ENCODE results near the gene EEFSEC. TPM values are rescaled to one million over a fixed set of nuclear protein-coding genes. Genes with fewer than 3 reads are reported as not detected.

Gene EEFSEC
- total RNA-seq, 1 donor from 2014 or later: 15.6 TPM

GRCh38 chr3:128383316-128384235 lies 230.3 kb downstream of the EEFSEC start:
- H3K36me3 Mint-ChIP-seq (ENCODE audit: unreplicated experiment): no peaks in the 10 kb centered on the region
- peaks cover 30% of the 10 kb centered on the region for H3K4me1 Mint-ChIP-seq (ENCODE audit: unreplicated experiment)
- no peak for TF ChIP-seq CTCF (IDR thresholded peaks at IDR 0.05)
- no peak overlapping the region for H3K4me3 Mint-ChIP-seq (ENCODE audit: unreplicated experiment)
- no peaks in the 10 kb centered on the region for H3K27me3 Mint-ChIP-seq (ENCODE audit: unreplicated experiment)
- H3K9me3 Mint-ChIP-seq (ENCODE audit: unreplicated experiment): no peaks in the 10 kb centered on the region
- DNase-seq (ENCODE audit: extremely low spot score, unreplicated experiment): no peak
- no peak overlapping the region for H3K27ac Mint-ChIP-seq (ENCODE audit: unreplicated experiment)

GRCh38 chr3:128385080-128385832 lies 232.0 kb downstream of the EEFSEC start:
- Mint-ChIP-seq H3K36me3 (ENCODE audit: unreplicated experiment) (no peaks in the 10 kb centered on the region), H3K9me3 (ENCODE audit: unreplicated experiment) (no peaks in the 10 kb centered on the region), H3K4me3 (ENCODE audit: unreplicated experiment) (no peak overlapping the region), H3K4me1 (ENCODE audit: unreplicated experiment) (peaks cover 21% of the 10 kb centered on the region), H3K27me3 (ENCODE audit: unreplicated experiment) (no peaks in the 10 kb centered on the region), H3K27ac (ENCODE audit: unreplicated experiment) (no peak overlapping the region)
- no peak for DNase-seq (ENCODE audit: extremely low spot score, unreplicated experiment)
- TF ChIP-seq CTCF (IDR thresholded peaks at IDR 0.05): no peak

- Mint-ChIP-seq H3K4me1 (ENCODE audit: unreplicated experiment) (peaks cover 2% of the 10 kb centered on the region), H3K4me3 (ENCODE audit: unreplicated experiment) (no peak overlapping the region), H3K36me3 (ENCODE audit: unreplicated experiment) (no peaks in the 10 kb centered on the region), H3K27ac (ENCODE audit: unreplicated experiment) (no peak overlapping the region), H3K27me3 (ENCODE audit: unreplicated experiment) (no peaks in the 10 kb centered on the region), H3K9me3 (ENCODE audit: unreplicated experiment) (no peaks in the 10 kb centered on the region)
- no peak for TF ChIP-seq CTCF (IDR thresholded peaks at IDR 0.05)
- DNase-seq (ENCODE audit: extremely low spot score, unreplicated experiment): no peak
These were observed 235.7 kb downstream of the EEFSEC start for GRCh38 chr3:128388932-128389331.

GRCh38 chr3:128390867-128391266 lies 237.6 kb downstream of the EEFSEC start:
- H3K4me3 Mint-ChIP-seq (ENCODE audit: unreplicated experiment): no peak overlapping the region
- DNase-seq (ENCODE audit: extremely low spot score, unreplicated experiment): no peak
- no peak overlapping the region for H3K27ac Mint-ChIP-seq (ENCODE audit: unreplicated experiment)
- H3K9me3 Mint-ChIP-seq (ENCODE audit: unreplicated experiment): no peaks in the 10 kb centered on the region
- H3K27me3 Mint-ChIP-seq (ENCODE audit: unreplicated experiment): no peaks in the 10 kb centered on the region
- H3K36me3 Mint-ChIP-seq (ENCODE audit: unreplicated experiment): no peaks in the 10 kb centered on the region
- TF ChIP-seq CTCF (IDR thresholded peaks at IDR 0.05): no peak
- H3K4me1 Mint-ChIP-seq (ENCODE audit: unreplicated experiment): peaks cover 4% of the 10 kb centered on the region

GRCh38 chr3:128392021-128392420 lies 238.7 kb downstream of the EEFSEC start:
- DNase-seq (ENCODE audit: extremely low spot score, unreplicated experiment): no peak

More at GRCh38 chr3:128392021-128392420, 238.7 kb downstream of the EEFSEC start:
- Mint-ChIP-seq H3K27ac (ENCODE audit: unreplicated experiment) (no peak overlapping the region), H3K27me3 (ENCODE audit: unreplicated experiment) (no peaks in the 10 kb centered on the region), H3K4me3 (ENCODE audit: unreplicated experiment) (no peak overlapping the region), H3K4me1 (ENCODE audit: unreplicated experiment) (peaks cover 4% of the 10 kb centered on the region), H3K9me3 (ENCODE audit: unreplicated experiment) (no peaks in the 10 kb centered on the region), H3K36me3 (ENCODE audit: unreplicated experiment) (no peaks in the 10 kb centered on the region)
- TF ChIP-seq CTCF (IDR thresholded peaks at IDR 0.05): no peak
